G401.6 (cell line): ENCODE measurements around the gene STX19.
A peak's percentile ranks its signal among the peaks of the same experiment; 100 is the strongest.

ENCODE experiments used
- FAIRE-seq: peaks from 2 replicates; lab custom pipeline; 2012; peaks lifted over from hg19 to GRCh38; lab: Jason Lieb, UNC

The STX19 gene

DNA sequence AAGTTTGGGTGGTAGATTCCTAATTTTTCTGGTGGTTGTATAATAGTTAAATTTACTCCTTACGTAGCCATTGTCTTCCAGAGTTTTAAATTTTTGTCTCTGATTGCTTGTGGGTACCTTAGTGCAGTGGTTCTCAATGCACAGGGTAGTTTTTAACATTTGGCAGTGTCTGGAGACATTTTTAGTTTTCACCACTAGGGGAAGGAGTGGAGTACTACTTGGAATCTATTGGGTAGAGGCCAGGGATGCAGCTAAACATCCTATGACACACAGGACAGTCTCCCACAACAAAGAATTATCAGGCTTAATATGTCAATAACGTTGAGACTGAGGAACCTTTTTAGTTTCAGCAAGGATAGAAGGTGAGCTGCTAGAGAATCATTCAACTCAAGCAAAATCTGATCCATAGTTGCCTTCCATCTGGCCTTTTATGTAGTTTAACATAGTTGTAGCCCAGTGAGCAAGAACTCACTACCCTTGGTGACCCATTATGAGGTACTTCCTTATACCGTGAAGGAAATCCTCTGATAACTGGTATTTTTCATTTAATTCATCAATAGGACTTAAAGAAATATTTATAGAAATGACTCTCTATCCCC is 8.6 kb upstream of the STX19 start:
- FAIRE-seq, result peak; percentile 63

DNA sequence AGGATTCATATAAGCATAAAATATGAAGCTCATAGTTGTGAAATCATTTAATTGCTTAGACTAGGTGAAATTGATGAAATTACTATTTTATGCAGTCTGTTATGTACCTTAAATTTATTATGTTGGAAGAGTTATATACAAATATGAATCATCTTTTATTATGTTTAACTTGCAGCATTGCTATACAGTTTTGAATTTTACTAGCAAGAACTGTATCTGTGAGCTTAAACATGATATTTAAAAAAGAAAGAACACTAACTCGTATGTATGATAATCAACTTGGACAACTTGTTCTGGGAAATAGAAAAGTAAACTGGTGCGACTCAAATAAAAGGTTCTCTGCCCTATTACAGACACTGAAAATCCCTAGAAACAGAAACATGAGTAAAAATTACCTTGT is 1.8 kb downstream of the STX19 start:
- FAIRE-seq, result no peak

DNA sequence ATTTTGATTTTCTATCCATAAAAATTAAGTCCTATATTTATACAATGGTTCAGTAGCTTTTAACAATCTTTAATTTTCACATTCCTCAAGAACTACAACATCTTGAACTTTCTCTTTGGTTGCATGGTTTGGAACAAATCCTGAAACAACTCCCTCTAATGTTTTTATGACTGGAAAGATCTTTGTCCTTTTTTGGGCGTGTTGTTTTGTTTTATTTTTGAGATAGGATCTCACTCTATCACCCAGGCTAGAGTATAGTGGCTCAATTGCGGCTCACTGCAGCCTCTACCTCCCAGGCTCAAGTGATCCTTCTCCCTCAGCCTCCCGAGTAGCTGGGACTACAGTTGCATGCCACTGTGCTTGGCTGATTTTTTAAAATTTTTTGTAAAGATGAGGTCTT is 4.0 kb downstream of the STX19 start:
- no peak for FAIRE-seq

DNA sequence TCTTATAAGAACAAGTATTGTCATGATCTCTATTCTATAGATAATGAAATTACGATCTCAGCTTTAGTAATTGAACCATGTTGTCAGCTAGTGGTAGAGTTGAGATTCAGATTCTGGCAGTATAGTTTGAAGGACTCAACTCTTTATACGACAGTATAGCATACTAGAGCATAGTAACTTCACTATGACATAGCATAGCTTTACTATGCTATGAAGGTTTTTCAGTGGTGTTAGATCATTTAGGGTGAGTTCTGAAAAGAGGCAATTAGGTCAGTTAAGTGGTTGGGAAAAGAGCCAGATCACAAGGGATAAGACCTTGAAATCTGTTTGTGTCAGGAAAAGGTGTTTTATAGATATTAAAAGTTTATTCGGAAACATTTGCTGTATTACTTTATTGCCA is 8.1 kb downstream of the STX19 start:
- no peak for FAIRE-seq

- FAIRE-seq, result no peak
Measured at GRCh38 chr3:94019659-94020058, 8.7 kb downstream of the STX19 start.

DNA sequence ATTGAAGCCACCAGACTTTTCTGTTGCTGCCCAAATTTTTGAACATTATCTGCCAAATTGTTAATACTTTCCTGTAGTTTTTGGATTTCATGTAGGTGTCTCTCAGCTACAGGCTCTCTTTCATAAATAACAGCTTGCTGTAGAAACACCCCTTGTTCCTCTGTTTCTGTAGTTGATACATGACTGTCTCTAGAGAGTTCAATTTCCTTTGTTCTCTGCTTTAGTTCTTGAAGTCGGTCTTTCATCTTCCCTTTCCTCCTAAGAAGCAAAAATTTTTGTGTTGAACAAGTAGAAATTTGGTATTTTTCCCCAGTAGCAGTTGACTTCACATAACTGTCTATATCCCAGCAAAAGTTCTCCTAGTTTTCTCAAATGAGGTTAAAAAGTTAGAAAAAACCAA is 13.4 kb downstream of the STX19 start:
- FAIRE-seq, result no peak

DNA sequence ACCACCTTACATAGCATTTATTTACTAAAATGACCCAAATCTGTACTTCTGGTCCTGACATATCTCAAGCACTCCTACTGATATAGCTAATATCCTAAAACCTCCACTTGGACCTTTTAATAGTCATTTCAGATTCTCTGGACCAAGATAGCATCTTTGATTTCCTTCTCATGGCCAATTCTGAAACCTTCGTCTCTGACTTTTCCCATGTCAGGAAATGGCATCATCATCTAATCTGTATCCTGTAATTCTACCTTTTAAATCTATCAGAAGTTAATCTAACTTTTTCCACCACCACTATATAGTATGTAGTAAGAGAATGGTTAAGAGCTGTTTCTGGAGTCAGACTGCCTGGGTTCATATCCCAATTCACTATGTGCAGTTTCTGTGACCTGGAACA is 16.2 kb downstream of the STX19 start:
- no peak for FAIRE-seq

GRCh38 chr3:94011233-94011711 is 17.1 kb downstream of the STX19 start:
- no peak for FAIRE-seq

DNA sequence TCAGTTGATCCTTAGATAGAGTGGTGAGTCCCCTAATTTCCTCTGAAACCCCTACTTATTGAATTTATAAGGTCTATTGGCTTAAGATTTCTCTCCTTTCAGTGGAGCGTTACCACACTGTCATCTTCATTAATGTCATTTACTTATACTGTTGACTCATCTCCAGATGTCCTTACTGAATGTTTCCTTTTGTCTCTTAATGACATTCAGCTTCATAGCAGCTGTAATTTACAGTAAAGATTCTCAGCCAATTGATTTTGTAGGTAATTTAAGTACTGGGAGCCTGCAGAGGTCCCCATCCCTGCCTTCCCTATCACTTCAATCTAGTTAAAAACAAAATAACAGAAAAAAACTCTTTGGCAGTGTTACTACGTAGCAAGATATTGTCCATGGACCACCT is 18.8 kb downstream of the STX19 start:
- no peak for FAIRE-seq

GRCh38 chr3:94008253-94008652 is 20.1 kb downstream of the STX19 start:
- FAIRE-seq, result no peak

- peak; percentile 97 for FAIRE-seq
Measured at GRCh38 chr3:94004301-94004910, 24.0 kb downstream of the STX19 start.

DNA sequence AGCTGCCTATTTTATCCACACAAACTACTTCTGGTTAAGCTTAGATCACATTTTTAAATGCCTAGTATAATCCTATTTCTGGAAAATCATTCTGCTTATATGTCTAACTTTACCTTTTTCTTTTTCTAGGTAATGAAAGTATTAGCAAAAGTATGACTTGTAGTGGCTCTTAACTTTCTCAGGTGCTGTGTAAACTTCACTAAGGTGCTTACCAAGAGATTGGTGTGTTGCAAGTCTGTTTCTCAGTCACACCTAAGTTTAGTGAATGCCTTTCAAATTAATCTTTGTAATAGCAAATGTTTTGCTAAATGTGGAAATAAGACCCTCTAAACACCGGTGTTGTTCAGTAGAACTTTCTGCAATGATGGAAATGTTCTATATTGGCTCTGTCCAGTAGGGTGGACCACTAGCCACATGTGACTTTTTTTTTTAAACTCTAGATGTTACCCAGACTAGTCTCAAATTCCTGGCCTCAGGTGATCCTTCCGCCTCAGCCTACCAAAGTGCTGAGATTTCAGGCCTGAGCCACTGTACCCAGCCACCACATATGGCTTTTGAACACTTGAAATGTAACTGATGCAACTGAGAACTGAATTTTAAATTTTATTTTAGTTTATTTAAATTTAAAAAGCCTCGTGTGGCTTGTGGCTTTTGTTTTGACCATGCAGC is 26.4 kb downstream of the STX19 start:
- no peak for FAIRE-seq

DNA sequence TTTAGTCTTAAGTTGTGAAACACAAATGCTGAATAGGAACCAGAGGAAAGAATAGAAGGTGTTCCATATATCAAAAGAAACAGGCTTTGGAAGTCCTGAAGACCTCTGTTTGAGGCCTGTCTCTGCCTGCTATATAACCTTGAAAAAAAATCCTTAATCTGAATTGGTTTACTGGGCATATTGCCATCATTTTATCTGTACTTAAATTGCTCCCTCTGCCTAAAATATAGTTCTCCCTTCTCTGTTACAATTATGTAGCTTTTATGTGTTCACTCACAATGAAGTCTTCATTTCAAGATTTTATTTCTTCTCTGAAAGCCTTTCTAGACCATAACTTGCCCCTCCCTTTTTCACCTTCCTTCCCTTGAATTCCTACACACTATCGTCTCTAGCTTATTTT is 27.2 kb downstream of the STX19 start:
- FAIRE-seq, result no peak

DNA sequence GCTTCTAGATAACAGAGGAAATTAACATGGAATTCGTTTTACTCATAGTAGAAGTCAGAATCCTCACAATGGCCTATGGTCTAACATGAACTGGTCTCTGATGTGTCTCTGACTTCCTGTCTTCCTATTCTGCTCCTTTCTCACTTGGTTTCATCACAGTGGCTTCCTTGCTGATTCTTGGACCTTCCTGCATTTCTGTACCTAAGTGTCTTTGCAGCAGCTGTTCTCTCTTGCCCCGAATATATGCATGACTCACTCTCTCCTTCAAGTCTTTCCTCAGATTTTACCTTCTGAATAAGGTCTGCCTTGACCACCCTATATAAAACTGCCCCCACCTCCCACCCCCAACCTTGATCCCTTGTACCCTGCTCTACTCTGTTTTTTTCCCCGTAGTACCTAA is 34.3 kb downstream of the STX19 start:
- no peak for FAIRE-seq

GRCh38 chr3:93992207-93992606 is 36.2 kb downstream of the STX19 start:
- no peak for FAIRE-seq

DNA sequence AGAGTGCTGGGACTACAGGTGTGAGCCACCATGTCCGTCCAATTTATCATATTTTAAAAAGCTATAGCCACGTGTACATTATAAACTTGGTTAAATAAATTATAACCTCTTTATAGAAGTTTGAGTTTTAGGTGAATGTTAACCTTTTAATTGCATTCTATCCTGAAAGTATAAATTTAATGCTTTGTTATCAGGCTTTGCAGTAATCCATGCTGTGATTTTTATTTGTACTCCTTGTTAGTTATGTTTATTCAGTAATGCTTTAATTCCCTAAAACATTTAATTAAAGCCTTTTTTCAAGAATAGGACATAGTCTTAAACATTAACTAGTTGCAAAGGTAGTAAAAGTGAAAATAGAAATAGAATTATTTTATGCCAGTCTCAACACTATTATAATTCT is 36.8 kb downstream of the STX19 start:
- no peak for FAIRE-seq

DNA sequence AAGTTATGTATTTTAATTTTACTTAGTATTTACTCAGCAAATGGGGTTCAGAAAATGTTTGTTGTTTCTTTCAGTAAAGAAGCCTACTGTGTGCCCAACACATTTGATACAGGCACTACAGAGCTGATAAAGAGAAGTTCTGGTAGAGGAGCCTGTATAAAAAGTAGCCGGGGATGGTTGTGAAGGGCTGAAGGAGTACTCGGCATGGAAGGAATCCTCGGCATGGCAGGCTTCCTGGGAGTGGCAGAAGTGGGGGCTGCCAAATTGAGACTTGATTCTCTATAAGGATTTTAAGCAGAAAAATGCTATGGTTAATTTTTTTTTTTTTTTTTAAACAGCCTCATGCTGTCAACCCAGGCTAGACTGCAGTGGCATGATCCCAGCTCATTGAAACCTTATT is 39.2 kb downstream of the STX19 start:
- FAIRE-seq, result no peak

- FAIRE-seq, result no peak
Measured at GRCh38 chr3:93988764-93989163, 39.6 kb downstream of the STX19 start.

DNA sequence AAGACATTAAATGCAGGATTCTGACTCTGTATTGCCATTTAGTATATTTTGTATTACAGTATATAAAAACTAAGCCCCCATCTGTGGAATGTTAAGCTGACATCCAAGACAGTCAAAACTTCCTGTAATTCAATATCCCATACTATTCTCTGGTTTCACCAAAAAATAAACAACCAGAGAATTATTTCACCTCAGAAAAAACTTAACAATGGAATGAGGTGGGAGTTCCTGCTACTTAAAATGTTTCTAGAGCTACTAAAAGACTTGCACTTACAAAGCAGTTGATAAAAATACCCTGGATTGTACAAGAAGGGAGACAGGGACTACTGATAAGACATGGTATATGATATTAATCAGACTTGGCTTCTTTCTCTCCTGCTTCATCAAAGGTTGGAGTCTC is 40.1 kb downstream of the STX19 start:
- FAIRE-seq, result no peak

DNA sequence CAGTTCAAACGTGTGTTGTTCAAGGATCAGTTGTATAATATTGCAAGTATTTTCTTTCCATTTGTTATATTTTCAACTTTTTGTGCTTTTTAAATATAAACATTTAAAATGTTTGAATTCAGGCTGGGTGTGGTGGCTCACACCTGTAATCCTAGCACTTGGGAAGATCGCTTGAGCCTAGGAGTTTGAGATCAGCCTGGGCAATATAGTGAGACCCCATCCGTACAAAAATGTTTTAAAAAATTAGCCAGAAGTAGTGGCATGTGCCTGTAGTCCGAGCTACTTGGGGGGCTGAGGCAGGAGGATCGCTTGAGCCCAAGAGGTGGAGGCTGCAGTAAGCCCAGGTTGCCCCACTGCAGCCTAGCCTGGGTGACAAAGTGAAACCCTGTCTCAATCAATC is 43.8 kb downstream of the STX19 start:
- FAIRE-seq, result no peak

DNA sequence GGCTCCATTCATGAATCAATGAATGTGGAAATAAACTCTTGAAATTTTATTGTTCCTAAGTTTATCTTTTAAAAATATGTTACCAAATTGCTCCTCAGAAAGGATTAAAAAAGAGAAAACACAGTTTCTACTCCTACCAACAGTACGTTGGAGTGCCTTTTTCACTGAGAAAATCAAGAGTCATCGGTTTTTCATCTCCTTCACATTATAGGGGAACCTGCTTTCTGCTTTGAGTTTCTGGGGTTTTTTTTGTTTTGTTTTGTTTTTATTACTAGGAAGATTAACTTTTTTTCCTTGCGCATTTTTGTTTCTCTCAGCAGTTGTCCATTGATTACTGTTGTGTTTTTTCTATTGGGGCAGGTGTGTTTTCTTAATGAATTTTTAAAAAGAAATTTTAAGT is 45.0 kb downstream of the STX19 start:
- FAIRE-seq, result no peak

DNA sequence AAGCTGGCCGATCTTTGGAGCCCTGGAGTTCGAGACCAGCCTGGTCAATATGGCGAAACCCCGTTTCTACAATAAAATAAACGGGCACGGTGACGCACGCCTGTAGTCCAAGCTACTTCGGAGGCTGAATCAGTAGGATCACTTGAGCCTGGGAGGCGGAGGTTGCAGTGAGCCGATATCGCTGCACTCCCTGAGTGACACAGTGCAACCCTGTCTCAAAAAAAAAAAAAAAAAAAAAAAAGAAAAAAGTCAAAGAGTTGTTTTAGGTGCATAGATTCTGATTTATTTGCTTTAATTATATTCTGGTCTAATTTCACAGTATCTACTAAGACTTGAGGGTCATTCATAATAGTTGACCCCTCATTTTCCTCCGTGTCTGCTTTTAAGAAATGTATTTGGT is 46.7 kb downstream of the STX19 start:
- FAIRE-seq, result no peak

DNA sequence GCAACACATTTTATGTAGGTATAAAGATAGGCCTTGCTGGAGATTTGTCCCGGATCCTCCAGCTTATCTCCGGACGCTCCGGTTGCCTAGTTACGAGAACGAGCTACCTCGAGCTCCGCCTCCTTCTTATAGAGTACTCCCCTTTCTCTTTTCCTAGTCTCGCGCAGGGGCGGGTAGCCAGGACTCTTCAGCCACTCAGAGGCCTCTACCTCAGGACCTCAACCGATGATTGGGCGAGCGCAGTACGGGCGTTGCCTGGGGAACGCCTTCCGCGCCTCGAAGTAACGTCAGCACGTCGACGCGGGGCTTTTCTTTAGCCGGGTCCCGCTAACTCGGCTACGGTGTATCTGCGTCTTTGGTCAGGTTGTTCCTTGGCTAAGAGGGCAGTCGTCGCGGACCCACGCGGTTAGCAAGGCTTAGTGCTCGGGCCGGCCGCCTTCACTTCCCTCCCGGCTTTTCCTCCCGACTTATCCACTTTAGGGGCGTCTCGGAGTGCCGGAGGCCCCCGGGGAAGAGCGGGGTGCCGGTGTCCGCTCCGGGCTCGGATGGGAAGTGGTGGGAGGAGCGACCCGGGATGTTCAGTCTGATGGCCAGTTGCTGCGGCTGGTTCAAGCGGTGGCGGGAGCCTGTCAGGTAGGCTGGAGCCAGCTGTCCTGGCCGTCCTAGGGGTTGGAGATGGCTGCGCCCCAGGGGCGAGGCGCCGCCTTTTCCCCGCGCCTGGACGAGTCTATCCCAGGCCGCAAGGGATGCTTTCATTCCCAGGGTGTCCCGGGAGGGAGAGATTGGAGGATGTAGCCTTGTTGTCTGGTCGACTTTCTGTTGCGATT is 48.3 kb downstream of the STX19 start, which contains the start of gene ARL13B:
TSS of gene ARL13B (plus strand) at position 306 of the 827 bp plus-strand sequence. CDS start at position 575, 269 bp downstream.
- peak; percentile 99 for FAIRE-seq
